GM04503 (cell line): ENCODE results near the gene TTLL12.

Experiments
- DNase-seq: peaks from one replicate; pipeline ENCODE4 v3.0.0-alpha.2; 2012; ENCODE audit warnings: low read depth

Gene TTLL12

GRCh38 chr22:43186272-43187170 is at the start of gene TTLL12:
Gene TTLL12, minus strand, starts transcription at chr22:43187134. Its CDS starts 65 bp downstream, at chr22:43187069.
- DNase-seq = no peak

- DNase-seq = no peak
These were observed 48.8 kb upstream of the TTLL12 start for GRCh38 chr22:43235445-43236409.

- DNase-seq = no peak
These were observed 47.5 kb upstream of the TTLL12 start for GRCh38 chr22:43234264-43234988.

GRCh38 chr22:43233529-43233928 is 46.6 kb upstream of the TTLL12 start:
- DNase-seq = no peak

- no peak for DNase-seq
These were observed 45.5 kb upstream of the TTLL12 start for GRCh38 chr22:43232445-43232844.

GRCh38 chr22:43231724-43232034 is 44.7 kb upstream of the TTLL12 start:
- DNase-seq = no peak

GRCh38 chr22:43230971-43231723 is 44.2 kb upstream of the TTLL12 start:
- DNase-seq = no peak

GRCh38 chr22:43230571-43230970 is 43.6 kb upstream of the TTLL12 start:
- DNase-seq = no peak

GRCh38 chr22:43228863-43229262 is 41.9 kb upstream of the TTLL12 start:
- DNase-seq = no peak

- DNase-seq = no peak
These were observed 41.4 kb upstream of the TTLL12 start for GRCh38 chr22:43228330-43228729.

- DNase-seq = no peak
These were observed 40.3 kb upstream of the TTLL12 start for GRCh38 chr22:43227239-43227630.

GRCh38 chr22:43226377-43227238 is 39.7 kb upstream of the TTLL12 start:
- no peak for DNase-seq

- DNase-seq = no peak
These were observed 38.7 kb upstream of the TTLL12 start for GRCh38 chr22:43225609-43226008.

- DNase-seq = no peak
These were observed 36.1 kb upstream of the TTLL12 start for GRCh38 chr22:43222987-43223386.

- DNase-seq = no peak
These were observed 35.3 kb upstream of the TTLL12 start for GRCh38 chr22:43222262-43222661.

GRCh38 chr22:43220625-43221380 is 33.9 kb upstream of the TTLL12 start:
- no peak for DNase-seq

- DNase-seq = no peak
These were observed 31.9 kb upstream of the TTLL12 start for GRCh38 chr22:43218786-43219185.

GRCh38 chr22:43217285-43218030 is 30.5 kb upstream of the TTLL12 start:
- no peak for DNase-seq

- DNase-seq = no peak
These were observed 29.8 kb upstream of the TTLL12 start for GRCh38 chr22:43216738-43217137.
